KBM-7 (cell line): ENCODE results near the gene MGMT.

ENCODE experiments used
- DNase-seq: peaks from one replicate; pipeline ENCODE4 v3.0.0-alpha.2; 2015
- in situ Hi-C: fragments of 300-500 bp; cut with MboI; formaldehyde crosslinking; loops from 2 replicates; pipeline ENCODE4 v1.14.3; 2020; ENCODE audit warnings: low sequenced_read_pairs, low pct_unique_long_range_greater_than_20kb, mixed read lengths

The MGMT gene

DNA sequence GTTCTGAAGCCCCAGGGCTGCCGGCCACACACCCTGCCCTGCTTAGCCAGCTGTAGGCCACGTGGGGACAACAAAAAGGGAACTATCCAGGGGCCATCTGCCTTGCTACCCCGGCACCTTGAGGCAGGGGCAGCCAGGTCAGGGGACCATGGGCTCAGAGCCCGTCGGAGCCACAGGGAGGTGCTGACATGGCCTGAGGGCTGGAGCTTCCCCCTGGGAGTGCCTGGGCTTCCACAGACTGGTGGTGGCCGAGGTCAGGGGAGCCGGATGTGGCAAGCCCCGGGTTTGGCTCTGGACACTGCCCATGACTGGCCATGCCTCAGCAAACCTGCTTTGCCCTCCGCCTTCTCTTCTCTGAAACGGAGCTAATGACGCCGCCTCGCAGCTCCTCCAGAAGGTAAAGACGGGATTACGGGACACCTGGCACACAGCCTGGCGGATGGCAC lies 318.5 kb downstream of the MGMT start:
- in situ Hi-C loops = no loop called here
- DNase-seq = no peak

DNA sequence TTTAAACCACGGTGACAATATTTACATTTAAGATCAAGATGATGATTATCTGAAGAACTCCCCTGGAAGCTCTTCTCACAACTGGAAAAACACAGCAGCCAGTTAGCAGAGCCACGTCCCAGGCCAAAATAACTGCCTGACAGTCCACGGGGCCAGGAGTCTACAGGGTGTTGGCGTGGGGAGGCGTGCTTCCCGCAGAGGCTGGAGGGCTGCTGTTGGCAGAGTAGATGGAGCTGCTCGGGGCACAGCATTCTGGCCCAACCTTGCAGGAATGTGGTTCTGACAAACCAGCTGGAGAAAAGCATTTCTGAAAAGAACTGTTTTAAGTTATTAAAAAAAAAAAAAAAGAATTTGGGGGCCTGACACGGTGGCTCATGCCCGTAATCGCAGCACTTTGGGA lies 319.2 kb downstream of the MGMT start:
- no peak for DNase-seq

DNA sequence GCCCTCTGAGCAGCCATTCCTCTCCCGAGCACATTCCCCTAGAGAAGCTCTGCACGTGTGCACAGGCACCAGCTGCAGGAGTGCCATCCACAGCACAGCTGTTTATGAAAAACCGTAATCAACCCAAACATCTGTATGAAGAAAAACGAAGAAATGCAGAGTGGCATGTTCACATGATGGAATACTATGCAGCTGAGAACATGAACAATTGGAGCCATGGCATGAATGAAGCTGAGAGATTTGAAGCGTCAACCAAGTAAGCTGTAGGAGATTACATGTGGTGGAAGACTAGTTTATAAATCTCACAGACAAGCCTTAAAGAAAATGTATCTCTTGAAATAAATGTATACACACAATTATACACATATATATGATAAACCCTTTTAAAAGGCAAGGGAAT lies 320.5 kb downstream of the MGMT start:
- in situ Hi-C loops = no loop called here
- no peak for DNase-seq

More for the DNA sequence above, 319.2 kb downstream of the MGMT start:
- in situ Hi-C loops = no loop called here

DNA sequence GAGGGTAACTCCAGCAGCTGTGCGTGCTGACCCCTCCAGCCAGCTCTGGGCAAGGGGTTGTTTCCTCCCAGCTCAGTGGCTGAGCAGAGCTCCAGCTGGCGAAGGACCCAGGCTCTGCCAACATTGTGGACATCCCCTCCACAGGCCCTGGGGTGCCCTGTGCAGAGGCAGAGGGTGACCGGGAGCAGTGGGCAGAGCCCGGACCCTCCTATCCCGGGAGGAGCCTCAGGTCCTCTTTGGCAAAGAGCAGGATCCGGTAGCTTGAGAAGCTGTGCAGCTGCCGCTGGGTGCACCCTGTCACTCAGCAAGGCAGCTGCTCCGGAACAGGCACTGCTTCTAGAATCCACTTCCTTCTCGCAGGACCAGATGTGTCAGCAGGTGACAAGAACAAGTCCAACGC lies 321.2 kb downstream of the MGMT start:
- no peak for DNase-seq
- in situ Hi-C loops = no loop called here

DNA sequence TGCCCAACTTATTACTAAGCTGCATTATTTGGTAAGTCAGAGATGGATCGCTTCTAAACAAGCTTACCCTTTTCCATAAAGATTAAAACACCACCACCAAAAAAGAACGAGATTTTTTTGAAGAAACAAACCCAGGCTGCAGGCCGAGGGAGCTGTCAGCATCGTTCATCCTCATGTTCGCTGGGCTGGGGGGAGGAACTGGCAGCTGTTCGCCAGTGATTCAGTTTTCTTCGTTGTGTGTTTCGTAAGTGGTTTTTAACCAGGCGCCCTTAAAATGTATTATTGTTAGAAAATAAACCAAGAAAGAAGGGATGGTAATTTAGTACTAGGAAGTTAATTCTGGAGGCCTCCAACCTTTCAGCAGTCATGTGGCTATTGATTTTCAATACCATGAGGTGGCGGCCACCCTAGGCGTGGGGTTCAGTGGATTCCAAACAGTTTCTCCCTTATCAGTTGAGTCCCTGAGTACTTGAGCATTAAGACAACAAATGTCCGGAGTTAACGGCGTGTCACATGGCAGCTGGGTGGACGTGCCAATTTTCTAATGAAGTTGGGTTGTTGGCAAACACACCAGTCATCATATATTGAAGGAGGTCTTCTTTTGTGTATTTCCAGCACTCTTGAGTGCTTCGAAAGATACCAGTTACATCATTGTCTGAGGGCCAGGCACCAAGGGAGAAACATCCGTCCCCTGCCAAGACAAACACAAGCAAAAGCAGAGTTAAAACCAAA lies 323.8 kb downstream of the MGMT start:
- in situ Hi-C loops = no loop called here
- no peak for DNase-seq

DNA sequence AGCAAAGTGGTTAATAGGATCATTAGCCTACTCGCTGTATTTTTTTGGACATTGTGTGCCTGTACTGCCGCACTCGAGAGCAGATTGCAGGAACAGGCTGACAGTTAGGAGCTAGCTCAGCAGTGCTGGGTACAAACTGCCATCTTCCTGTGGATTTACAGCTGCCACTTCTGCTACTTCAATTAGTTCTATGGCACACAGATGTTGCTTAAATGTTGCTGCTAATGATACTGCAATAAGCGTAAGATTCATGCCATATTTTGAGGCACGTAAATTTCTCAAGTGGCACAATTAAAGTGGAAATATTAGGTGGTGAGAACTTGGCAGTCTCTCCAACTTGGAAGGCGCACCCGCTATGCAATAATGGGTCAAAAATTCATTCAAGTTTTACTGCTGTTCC lies 325.1 kb downstream of the MGMT start:
- in situ Hi-C loops = no loop called here
- no peak for DNase-seq

DNA sequence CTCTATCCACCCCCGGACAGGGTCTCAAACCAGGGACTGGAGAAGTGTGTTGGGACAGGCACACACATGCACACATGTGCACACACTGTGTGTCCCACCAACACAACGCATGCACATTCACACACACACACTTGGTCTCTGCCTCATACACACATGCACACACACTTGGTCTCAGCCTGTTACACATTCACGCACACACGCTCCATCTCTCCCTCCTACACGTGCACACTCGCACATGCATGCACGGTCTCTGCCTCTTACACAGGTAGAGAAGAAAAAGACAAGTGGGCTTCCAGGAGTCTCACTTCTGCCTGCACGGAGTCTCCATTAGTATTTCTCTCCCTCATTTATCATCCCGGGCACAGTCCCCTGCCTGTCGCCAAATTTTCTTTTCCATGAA lies 325.8 kb downstream of the MGMT start:
- DNase-seq = no peak
- in situ Hi-C loops = no loop called here

DNA sequence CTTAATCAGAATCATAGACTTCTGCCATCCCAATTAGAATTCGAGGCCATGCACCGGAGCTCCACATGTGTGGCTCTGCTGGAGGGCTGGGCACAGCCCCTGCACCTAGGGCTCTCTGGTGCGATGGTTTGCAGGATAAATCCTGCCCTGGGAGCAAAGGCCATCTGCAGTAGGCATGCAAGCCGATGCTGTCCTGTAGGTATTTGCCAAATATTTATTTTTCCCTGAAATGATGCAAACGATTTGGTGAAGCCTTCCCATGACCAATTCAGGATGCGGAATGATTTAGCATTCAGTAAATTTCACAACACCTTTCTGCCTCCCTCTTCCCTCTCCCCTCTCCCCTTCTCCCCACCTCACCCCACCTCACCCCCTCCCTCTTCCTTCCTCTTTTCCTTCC lies 326.4 kb downstream of the MGMT start:
- DNase-seq = no peak
- in situ Hi-C loops = no loop called here

DNA sequence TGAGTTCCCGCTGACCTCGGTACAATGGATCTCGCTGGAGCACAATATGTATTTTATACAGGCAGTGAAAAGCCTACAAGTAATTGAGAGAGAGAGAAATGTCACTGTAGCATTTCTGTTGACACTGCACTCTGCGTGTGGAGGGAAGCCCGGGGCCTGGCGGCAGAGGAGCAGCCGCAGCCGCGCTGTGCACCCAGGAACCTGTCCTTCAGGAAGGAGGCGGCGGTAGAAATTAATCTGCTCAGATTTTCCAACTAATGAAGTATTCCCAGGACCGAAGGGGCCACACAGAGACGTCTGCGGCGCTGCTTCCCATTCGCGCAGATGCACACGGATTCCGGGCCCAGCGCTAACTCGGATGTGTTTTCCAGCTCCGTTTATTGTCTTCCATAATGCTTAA lies 327.0 kb downstream of the MGMT start:
- in situ Hi-C loops = no loop called here
- no peak for DNase-seq

DNA sequence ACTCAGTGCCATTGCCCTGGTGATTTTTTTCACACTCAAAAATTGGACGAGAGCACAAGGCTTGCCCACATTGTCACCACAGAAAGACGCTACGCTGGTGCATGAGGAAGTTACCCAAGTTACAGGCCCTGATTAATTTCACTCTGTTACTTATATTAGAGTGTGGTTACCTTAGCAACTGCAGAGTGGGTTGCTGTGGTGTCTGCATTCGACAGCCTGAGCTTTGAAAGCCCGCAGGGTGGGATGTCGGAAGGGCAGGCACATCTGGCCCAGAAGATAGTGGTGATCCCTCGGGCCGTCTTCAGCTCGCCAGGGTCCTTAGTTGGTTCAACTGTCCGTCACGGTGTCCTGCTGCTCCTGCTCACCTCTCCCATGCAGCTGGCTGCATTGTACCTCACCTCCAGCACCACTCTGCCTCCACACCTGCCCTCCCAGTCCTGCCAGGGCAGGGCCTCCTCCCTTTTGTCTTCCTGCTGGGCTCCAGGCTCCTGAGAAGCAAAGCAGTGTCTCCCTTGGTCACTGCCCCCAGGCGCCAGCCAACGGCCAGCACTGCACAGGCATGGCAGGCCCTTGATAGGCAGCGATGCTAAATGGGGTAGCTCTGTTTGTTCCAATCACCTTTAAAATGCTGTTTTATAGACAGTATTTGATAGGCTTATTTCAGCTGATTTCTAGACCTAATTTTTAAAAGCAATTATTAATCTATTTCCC lies 329.8 kb downstream of the MGMT start:
- DNase-seq = no peak
- in situ Hi-C loops = no loop called here

DNA sequence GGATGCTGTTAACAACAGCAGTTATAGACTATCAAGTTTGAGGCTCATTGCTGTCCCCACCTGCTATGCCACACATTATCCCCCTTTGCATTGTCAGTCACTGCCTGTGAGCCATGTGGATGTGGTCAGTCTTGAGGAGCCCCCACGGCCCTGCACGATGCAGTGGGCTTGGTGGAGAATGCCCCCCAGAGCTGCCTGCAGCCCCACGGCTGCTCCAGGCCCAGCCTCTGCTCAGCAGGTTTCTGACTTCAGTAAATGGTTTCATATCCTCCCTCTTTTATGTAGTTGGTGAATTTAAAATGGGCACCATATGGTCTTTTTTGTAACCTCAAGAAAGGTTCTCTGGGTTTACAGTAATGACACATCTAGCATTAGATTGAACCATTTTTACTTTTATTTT lies 332.9 kb downstream of the MGMT start:
- in situ Hi-C loops = no loop called here
- DNase-seq = no peak

DNA sequence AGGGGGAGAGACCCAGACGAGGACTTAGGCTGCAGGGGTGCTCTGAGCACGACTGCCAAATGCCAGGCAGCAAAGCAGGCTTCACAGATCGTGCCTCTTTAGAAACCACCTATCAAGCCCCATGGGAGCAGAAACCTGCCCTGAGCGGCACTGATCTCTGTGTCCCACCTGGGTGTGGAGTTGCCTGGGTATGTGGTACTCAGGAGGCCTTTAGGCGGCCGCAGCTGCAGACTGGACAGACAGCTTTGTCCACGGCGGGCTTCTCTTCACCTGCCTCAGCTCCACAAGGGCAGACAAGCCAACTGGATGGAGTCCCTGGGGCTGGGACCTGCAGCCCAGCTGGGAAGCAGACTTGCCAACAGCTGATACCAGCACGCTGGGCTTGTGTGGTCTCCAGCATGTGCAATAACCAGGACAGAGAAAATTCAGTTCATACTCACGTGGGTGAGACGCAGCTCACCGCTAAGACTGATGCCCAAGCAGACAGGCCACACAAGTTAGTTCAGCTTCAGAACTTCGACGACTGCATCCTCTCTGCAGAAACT lies 333.8 kb downstream of the MGMT start:
- DNase-seq = no peak
- in situ Hi-C loops = no loop called here

DNA sequence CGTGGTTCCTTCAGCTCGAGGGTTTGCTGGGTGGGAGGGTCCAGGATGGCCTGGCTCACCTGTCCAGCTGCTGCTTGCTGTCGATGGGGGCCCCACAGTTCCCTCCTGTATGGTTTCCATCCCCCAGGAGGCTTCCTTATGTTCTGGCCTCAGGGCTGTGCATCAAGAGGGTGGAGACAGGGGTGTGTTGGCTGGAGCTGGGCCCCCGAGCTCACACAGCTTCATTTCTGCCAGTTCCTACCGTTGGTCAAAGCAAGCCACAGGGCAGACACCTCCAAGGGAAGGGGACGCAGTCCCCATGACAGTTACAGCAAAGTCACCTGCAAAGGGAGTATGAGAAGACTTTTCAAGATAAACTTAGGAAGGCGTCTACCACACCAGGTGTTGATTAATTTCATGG lies 340.2 kb downstream of the MGMT start:
- DNase-seq = no peak
- in situ Hi-C loops = no loop called here

DNA sequence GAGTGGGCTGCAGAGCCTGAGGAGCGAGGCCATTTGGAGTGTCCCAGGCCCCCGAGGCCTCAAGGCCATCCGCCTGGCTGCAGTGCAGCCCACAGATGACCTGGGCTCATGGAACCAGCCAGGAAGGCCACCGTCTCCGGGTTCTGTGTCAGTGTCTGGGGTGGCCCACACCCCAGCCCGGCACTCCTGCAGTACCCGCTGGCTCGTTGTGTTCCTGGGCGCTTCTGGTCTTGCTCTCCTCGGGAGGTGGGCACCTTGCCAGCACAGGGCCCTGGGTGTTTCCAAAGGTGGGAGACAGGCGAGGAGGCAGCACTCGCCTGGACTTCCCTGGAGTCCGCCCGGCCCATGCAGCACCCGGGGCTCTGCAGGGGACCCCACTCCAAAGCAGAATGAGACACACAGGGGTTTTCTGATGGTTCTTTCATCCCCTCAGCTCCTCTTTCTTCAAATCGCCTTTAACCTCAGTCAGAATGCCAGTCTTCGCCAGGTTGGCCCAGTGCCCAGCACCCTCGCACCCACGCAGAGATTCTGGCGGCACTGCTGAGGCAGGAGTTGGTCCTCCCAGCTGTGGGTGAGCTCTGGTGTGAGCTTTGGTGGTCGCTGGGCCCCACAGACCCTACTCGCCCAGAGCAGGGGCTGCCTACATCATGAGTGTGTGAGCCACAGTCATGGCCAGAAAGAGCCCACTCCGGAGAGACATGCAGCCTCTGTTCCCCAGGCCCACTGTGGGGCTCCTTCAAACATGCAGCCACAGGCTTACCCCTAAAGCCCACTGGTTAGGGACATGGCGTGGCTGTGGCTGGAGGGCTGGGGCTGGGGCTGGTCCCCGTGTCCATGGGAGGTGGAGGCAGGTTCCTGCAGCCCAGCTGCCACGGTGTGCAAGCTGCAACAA lies 341.3 kb downstream of the MGMT start:
- in situ Hi-C loops = no loop called here
- DNase-seq = no peak

DNA sequence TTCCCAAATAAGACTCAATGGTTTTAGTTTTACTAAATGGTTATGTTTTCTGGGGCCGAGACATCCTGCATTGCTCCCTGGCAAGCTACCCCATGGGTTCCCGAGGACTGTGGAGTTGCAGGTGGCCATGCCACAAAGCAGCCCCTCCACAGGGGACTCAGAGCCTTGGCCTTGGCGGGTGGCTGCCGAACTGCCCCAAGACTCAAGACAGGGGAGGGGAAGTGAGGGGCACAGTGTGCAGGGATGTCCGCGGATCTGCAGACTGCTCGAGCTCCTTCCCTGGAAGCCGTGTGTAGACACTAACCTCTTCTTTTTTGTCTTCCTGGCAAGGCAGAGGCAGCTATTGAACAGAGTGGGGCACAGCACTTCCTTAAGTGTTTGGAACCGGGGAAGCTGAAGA lies 342.4 kb downstream of the MGMT start:
- DNase-seq = no peak
- in situ Hi-C loops = no loop called here

DNA sequence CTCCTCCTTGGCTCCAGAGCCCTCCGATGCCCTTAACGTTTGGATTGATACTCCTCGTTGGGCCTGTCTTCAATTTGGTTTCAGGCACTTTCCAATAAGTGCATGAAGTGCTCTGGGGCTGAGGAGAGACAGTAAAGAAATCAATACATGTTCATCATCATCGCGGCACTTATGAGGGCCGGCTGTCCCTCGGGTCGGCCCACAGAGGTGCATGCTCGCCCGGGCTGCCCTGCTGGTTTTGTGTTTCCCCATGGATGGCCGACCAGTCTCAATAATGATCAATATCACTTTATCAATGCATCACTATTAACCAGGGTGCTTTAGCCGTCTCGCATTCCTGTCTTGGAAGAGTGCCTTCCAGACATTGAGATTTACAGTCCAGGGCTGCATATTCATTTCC lies 342.8 kb downstream of the MGMT start:
- no peak for DNase-seq
- in situ Hi-C loops = no loop called here

DNA sequence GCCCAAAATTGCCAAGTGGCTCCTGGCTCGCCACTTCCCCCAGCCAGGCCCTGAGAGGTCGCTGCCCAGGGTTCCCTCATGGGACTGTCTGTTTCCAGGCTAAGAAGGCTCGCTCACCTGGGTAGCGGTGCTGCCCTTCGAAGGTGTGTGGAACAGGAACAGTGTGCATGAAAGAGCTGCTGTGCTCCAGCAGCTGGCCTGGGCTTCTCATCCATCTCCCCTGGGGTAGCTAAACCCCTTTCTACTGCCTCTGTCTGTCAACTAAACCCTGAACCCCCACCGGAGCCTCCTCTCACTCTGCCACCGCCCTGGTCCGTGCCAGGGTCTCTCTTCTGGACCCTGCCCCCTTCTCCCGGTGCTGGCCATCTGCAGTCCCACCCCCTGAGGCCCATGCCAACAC lies 344.2 kb downstream of the MGMT start:
- DNase-seq = no peak
- in situ Hi-C loops = no loop called here

DNA sequence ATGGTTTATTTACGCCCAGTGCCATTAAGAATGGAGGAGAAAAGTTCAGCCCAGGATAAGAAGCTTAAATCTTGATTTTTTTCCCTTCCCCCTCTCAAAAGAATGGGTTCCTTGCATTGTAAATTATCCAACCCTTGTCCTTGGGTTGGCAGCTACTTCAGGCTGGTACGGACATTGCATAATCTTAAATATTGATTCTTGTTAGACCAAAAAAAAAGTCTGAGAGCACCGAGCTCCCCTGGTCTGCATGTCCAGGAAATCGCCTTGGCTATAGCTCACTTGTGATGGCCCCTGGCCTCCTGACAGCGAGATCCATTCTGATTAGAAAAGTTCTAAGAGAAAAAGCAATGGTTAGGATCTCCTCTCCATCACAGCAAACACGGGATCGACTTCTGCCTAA lies 345.4 kb downstream of the MGMT start:
- in situ Hi-C loops = no loop called here

DNA sequence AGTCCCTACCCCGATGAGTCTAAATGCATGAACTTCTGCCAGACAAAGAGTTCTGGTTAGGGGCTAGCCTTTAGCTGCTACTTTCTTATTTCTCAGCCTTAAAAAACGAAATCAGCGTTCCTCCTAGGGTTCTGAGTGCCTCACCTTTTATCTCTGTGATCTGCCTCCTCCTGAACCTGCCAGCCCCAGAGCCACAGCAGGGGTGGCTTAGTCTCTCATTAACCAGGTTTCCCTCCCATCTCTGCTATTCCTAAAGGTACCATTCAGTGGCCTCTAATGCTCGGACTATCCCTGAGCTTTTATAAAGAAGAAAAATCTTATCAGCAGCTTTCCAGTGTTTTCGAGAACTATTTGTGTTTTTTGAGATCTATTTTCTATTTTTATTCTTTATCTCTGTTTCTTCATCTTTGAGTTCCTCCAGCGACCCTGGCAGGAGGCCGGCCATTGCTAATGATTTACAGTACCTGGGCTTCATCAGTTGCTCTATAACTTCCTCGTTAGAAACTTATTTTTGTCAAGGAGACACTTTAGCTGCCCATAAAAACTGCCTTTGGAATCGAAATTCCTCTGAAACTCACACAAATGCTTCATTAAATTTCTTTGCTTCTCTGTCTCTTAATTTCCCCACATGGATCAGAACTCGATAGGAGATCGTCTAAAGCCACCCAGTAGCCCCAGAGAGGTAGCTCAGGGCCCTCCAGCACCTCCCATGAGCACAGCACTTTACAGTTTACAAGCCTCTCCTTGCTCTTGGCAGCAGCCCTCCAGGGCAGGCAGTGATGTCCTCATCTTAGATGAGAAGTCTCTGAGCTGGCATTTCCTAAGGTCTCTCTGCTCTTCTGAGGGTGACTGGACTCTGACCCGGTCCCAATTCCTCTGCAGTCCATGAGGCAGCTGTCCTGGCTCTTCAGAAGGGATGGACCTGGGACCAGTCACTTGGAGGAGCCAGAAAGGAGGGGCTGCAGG lies 347.9 kb downstream of the MGMT start:
- in situ Hi-C loops = no loop called here
- no peak for DNase-seq

More for the DNA sequence above, 345.4 kb downstream of the MGMT start:
- DNase-seq = no peak
